GM10266 (cell line): ENCODE results near the gene PDGFRB.

Experiments
- DNase-seq: peaks from one replicate; pipeline ENCODE4 v3.0.0; 2012; ENCODE audit errors: extremely low spot score
- CTCF ChIP-seq: IDR thresholded peaks from 2 replicates; pipeline ENCODE4 v1.5.1; 2012; ENCODE audit warnings: mild to moderate bottlenecking, low read depth; ENCODE audit not compliant: control insufficient read depth, insufficient read depth; ENCODE audit errors: missing control alignments

Gene PDGFRB

GRCh38 chr5:150130493-150130922, 25.1 kb downstream of the PDGFRB start:
- no peak for TF ChIP-seq CTCF
- DNase-seq = no peak

GRCh38 chr5:150129813-150130492, 25.7 kb downstream of the PDGFRB start:
- DNase-seq = peak; percentile 85
- peak; percentile 86 for TF ChIP-seq CTCF

GRCh38 chr5:150129454-150129812, 26.2 kb downstream of the PDGFRB start:
- TF ChIP-seq CTCF = no peak
- no peak for DNase-seq

- no peak for DNase-seq
These were observed 28.8 kb downstream of the PDGFRB start for GRCh38 chr5:150126921-150127265.

GRCh38 chr5:150126199-150126920, 29.3 kb downstream of the PDGFRB start:
- no peak for DNase-seq
- TF ChIP-seq CTCF = no peak

More at GRCh38 chr5:150126921-150127265, 28.8 kb downstream of the PDGFRB start:
- TF ChIP-seq CTCF = no peak

- no peak for TF ChIP-seq CTCF
- DNase-seq = no peak
These were observed 30.3 kb downstream of the PDGFRB start for GRCh38 chr5:150125334-150125733.

GRCh38 chr5:150124596-150124995, 31.0 kb downstream of the PDGFRB start:
- no peak for DNase-seq
- no peak for TF ChIP-seq CTCF
